PFSK-1 (cell line): ENCODE results near the gene RPL9.

Experiments
- FOXP2 ChIP-seq: optimal IDR thresholded peaks from 2 replicates; pipeline ENCODE3; 2011; ENCODE audit warnings: borderline replicate concordance, control low read depth, inconsistent platforms; ENCODE audit not compliant: insufficient read depth; ENCODE audit errors: extremely low read length, extremely low read depth
- POLR2AphosphoS5 ChIP-seq: IDR thresholded peaks from 2 replicates; pipeline ENCODE4 v1.6.1; 2012; ENCODE audit warnings: low read depth, mild to moderate bottlenecking, control low read depth, low read length, moderate library complexity
- SIN3A ChIP-seq: IDR thresholded peaks from 2 replicates; pipeline ENCODE4 v1.6.1; 2012; ENCODE audit warnings: mild to moderate bottlenecking, low read length, moderate library complexity, borderline replicate concordance; ENCODE audit not compliant: insufficient read depth
- TAF1 ChIP-seq: IDR thresholded peaks from 2 replicates; pipeline ENCODE4 v1.6.1; 2012; ENCODE audit warnings: low read length, control low read depth, borderline replicate concordance; ENCODE audit not compliant: insufficient read depth
- TF ChIP-seq, protein P1 (sequence below), 2 experiments: IDR thresholded peaks; 2 replicates each; pipeline versions ENCODE4 v1.6.1 to v1.8.0; 2011 to 2012; ENCODE audit warnings: low read depth in 2 of 2, low read length in 2 of 2, control low read depth in 1 of 2, inconsistent platforms in 1 of 2, mild to moderate bottlenecking in 1 of 2, moderate library complexity in 1 of 2; ENCODE audit not compliant: insufficient read depth in 1 of 2

The RPL9 gene

DNA sequence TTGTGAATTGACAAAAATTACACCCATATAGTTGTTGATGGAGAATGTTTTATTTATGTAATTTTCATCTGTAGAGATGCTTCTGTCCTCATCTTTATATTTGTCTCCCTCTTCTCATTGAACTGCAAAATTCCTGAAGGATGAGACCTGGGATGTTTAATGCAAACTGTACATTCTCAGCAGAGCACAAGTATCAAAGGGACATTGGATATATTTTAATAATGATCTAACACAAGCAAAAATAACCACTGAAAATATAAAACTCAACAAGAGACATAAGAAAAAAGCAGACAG, 40.0 kb upstream of the RPL9 start:
- no peak for TF ChIP-seq FOXP2

DNA sequence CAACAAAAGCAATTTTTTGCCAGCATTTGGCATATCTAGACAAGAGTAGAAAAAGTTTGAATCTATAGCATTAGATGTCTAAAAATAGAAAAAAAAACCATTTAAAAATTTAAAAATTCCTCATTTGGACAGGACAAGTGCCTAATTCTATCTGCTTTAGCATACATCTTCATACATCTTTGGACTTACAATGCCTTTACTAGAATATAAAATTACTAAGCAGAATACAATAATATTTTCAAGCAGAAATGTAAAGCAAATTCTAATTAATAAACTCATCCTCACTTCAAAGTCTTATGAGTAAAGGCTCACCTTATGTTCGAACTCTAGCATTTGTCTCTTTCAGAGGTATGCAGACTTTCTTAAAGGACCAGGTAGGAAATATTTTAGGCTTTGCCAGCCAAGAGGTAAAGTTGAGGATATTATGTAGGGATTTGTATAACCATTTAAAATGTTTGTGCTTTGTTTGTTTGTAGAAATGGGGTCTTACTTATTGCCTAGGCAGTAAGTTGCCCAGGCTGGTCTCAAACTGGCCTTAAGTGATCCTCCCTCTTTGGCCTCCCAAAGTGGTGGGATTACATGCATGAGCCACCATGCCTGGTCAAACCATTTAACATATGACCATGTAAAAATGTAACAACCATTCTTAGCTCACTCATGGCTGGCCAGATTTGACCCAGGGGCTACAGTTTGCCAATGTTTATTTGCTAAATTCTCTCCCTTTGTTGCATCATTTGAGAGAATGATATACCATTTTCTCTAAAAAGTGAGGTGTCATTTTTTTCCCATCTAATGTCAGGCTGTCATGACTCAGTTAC, 39.4 kb upstream of the RPL9 start:
- TF ChIP-seq, protein P1, sequence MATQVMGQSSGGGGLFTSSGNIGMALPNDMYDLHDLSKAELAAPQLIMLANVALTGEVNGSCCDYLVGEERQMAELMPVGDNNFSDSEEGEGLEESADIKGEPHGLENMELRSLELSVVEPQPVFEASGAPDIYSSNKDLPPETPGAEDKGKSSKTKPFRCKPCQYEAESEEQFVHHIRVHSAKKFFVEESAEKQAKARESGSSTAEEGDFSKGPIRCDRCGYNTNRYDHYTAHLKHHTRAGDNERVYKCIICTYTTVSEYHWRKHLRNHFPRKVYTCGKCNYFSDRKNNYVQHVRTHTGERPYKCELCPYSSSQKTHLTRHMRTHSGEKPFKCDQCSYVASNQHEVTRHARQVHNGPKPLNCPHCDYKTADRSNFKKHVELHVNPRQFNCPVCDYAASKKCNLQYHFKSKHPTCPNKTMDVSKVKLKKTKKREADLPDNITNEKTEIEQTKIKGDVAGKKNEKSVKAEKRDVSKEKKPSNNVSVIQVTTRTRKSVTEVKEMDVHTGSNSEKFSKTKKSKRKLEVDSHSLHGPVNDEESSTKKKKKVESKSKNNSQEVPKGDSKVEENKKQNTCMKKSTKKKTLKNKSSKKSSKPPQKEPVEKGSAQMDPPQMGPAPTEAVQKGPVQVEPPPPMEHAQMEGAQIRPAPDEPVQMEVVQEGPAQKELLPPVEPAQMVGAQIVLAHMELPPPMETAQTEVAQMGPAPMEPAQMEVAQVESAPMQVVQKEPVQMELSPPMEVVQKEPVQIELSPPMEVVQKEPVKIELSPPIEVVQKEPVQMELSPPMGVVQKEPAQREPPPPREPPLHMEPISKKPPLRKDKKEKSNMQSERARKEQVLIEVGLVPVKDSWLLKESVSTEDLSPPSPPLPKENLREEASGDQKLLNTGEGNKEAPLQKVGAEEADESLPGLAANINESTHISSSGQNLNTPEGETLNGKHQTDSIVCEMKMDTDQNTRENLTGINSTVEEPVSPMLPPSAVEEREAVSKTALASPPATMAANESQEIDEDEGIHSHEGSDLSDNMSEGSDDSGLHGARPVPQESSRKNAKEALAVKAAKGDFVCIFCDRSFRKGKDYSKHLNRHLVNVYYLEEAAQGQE (IDR thresholded peaks at IDR 0.05; ENCODE audit: insufficient read depth in 1 of 2, low read depth in 2 of 2, low read length in 2 of 2) = no peak

DNA sequence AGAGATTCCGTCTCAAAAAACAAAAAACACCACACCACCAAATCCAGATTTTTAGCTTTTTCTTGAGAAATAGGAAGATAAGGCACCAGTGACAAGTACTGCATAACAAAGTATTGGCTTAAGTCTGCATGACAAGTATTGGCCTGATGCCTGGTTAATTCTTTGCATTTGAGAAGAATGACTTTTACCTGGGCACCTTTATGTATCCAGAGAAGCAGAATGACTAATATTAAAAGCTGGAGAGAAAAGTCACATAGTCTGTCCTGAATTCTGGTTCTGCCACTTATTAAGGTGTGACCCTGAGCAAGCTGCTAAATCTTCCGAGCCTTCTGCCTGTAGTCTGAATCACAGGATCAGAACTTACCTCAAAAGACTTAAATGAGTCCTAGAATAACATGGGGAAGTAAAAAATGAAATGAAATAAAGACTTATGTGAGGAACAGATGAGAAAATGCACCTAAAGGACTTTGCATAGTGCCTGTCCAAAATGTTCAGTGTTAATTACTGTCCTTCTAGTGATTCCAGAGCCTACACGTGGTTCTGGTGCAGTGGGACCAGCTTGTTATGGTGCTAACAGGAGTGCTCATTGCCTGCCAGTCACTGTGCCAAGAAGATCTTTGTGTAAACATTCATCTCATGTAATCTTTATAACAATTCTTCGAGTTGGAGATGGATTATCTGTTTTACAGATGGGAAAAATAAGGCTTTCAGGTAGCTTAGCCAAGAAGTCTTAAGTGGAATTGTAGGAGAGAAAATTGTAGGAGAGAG, 36.9 kb upstream of the RPL9 start:
- TF ChIP-seq FOXP2 (no peak), SIN3A (no peak), TAF1 (no peak), POLR2AphosphoS5 (no peak)
- TF ChIP-seq, protein P1 (IDR thresholded peaks at IDR 0.05; ENCODE audit: insufficient read depth in 1 of 2, low read depth in 2 of 2, low read length in 2 of 2) = no peak

DNA sequence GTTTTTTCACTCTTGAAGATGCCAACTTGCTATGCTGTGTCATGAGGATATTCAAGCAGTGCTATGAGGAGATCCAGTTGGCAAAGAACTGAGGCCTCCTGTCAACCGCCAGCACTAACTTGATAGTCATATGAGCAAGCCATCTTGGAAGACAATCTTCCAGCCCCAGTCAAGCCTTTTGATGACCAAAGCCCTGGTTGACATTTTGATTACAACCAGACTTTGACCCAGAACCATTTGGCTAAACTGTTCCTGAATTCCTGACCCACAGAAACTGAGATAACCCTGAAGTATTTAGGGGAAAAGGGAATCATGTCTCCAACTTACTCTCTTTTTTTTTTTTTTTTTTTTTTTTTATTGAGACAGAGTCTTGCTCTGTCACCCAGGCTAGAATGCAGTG, 35.6 kb upstream of the RPL9 start:
- TF ChIP-seq, protein P1 (IDR thresholded peaks at IDR 0.05; ENCODE audit: insufficient read depth in 1 of 2, low read depth in 2 of 2, low read length in 2 of 2) = no peak
- no peak for TF ChIP-seq TAF1
- TF ChIP-seq SIN3A = no peak
- no peak for TF ChIP-seq FOXP2
- no peak for TF ChIP-seq POLR2AphosphoS5

DNA sequence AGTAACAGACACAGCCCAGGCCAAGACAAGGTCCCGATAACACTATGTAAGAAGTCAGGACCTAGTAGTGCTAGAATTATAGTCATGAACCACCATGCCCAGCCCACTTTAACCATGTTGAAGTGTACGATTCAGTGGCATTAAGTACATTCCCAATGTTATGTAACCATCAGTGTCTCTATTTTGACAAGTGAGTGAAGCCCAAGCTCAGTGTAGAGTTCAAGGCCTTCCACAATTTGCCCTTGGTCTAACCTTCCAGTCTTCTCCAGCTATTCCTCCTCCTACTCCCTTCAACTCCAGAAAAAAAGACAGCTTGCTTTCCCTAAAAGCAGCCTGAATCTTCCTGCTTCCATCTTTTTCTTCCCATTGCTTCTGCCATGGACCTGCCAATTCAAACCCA, 31.6 kb upstream of the RPL9 start:
- TF ChIP-seq, protein P1 (IDR thresholded peaks at IDR 0.05; ENCODE audit: insufficient read depth in 1 of 2, low read depth in 2 of 2, low read length in 2 of 2) = no peak
- no peak for TF ChIP-seq POLR2AphosphoS5
- no peak for TF ChIP-seq TAF1
- TF ChIP-seq SIN3A = no peak
- TF ChIP-seq FOXP2 = no peak
